A549 (cell line): ENCODE results near the gene OR2M2. TPM values are rescaled to one million over a fixed set of nuclear protein-coding genes. Genes with fewer than 3 reads are reported as not detected.

Experiments used
- ATAC-seq, 2 experiments: fragments of 200-7000 bp in 1 of 2; fragments of >200 bp in 1 of 2; cut with Nextera tagmentation in 1 of 2; cut with Tn5 transposase in 1 of 2; 3 replicates each; pipeline versions ENCODE4 v1.8.0 to v1.9.1; 2018 to 2020; ENCODE audit warnings: mild to moderate bottlenecking in 1 of 2, moderate library complexity in 1 of 2
- CTCF ChIA-PET: fragments of 300-600 bp; sonication (Branson Sonifier 250); formaldehyde crosslinking; extraction: SDS; loops from one replicate; lab custom pipeline; 2021; ENCODE audit warnings: antibody characterized with exemption, inconsistent platforms; lab: Yijun Ruan, JAX
- POLR2A ChIA-PET: fragments of 350-600 bp; formaldehyde crosslinking; extraction: SDS; loops from one replicate; lab custom pipeline; 2021; ENCODE audit warnings: antibody characterized with exemption, inconsistent platforms; lab: Yijun Ruan, JAX
- DNase-seq, 2 experiments: peaks; one replicate each; pipeline versions ENCODE4 v3.0.0 to v3.0.0-alpha.2; 2011 to 2016; ENCODE audit warnings: low read depth in 1 of 2, low spot score in 1 of 2
- FAIRE-seq: peaks from 2 replicates; lab custom pipeline; 2011; peaks lifted over from hg19 to GRCh38; lab: Jason Lieb, UNC
- H3K27ac ChIP-seq, 2 experiments: fragments of >200 bp; sonication (Bioruptor Twin); formaldehyde crosslinking; 3 replicates each; pipeline ENCODE4 v1.5.1; 2016 to 2017
- H3K4me1 ChIP-seq: fragments of >200 bp; sonication (Bioruptor Twin); formaldehyde crosslinking; 3 replicates; pipeline ENCODE4 v1.6.1; 2016
- H3K4me2 ChIP-seq: fragments of >200 bp; sonication (Bioruptor Twin); formaldehyde crosslinking; 3 replicates; pipeline ENCODE4 v1.6.1; 2016
- H3K4me3 ChIP-seq: fragments of >200 bp; sonication (Bioruptor Twin); formaldehyde crosslinking; 3 replicates; pipeline ENCODE4 v1.5.1; 2016
- H3K9me3 ChIP-seq: fragments of >200 bp; sonication (Bioruptor Twin); formaldehyde crosslinking; 3 replicates; pipeline ENCODE4 v1.6.1; 2016
- BCL3 ChIP-seq: fragments of >200 bp; sonication (Bioruptor Twin); formaldehyde crosslinking; IDR thresholded peaks from 3 replicates; pipeline ENCODE4 v1.6.1; 2016
- BHLHE40 ChIP-seq: IDR thresholded peaks from 2 replicates; pipeline ENCODE4 v1.6.1; 2012; ENCODE audit warnings: low read depth, low read length, inconsistent platforms
- CBX8 ChIP-seq: fragments of 200-600 bp; sonication (generic); IDR thresholded peaks from 2 replicates; pipeline ENCODE4 v1.6.1; 2016
- EHMT2 ChIP-seq: fragments of 200-600 bp; sonication (generic); IDR thresholded peaks from 2 replicates; pipeline ENCODE4 v1.6.1; 2016; ENCODE audit warnings: antibody characterized with exemption, low read depth, mild to moderate bottlenecking, moderate library complexity
- FOSB ChIP-seq: fragments of 250-450 bp; sonication (Bioruptor Pico); IDR thresholded peaks from 2 replicates; pipeline ENCODE4 v1.5.0; 2020; ENCODE audit warnings: mild to moderate bottlenecking, moderate library complexity
- FOSL2 ChIP-seq, 2 experiments: fragments of 450-650 bp in 1 of 2; fragments of >200 bp in 1 of 2; sonication (Bioruptor Twin) in 1 of 2; formaldehyde crosslinking; IDR thresholded peaks; 2 replicates each; pipeline versions ENCODE4 v1.5.0 to v1.6.1; 2016 to 2020; ENCODE audit warnings: mild to moderate bottlenecking in 1 of 2, moderate library complexity in 1 of 2
- FOXS1 ChIP-seq: fragments of 250-450 bp; sonication (Bioruptor Pico); IDR thresholded peaks from 2 replicates; pipeline ENCODE4 v1.5.0; 2020; ENCODE audit warnings: mild to moderate bottlenecking, moderate library complexity
- HES2 ChIP-seq: fragments of >200 bp; sonication (Bioruptor Twin); formaldehyde crosslinking; IDR thresholded peaks from 2 replicates; pipeline ENCODE4 v1.6.1; 2016
- HEYL ChIP-seq: fragments of 250-450 bp; sonication (Bioruptor Pico); IDR thresholded peaks from 2 replicates; pipeline ENCODE4 v1.8.0; 2021; ENCODE audit warnings: mild to moderate bottlenecking, moderate library complexity
- HMGXB4 ChIP-seq: fragments of 250-450 bp; sonication (Bioruptor Pico); IDR thresholded peaks from 2 replicates; pipeline ENCODE4 v1.5.0; 2021; ENCODE audit warnings: mild to moderate bottlenecking, moderate library complexity, borderline replicate concordance
- HOXA7 ChIP-seq: fragments of 250-450 bp; sonication (Bioruptor Pico); IDR thresholded peaks from 2 replicates; pipeline ENCODE4 v1.5.0; 2020; ENCODE audit warnings: mild to moderate bottlenecking, moderate library complexity
- HOXB13 ChIP-seq: fragments of 250-450 bp; sonication (Bioruptor Pico); IDR thresholded peaks from 2 replicates; pipeline ENCODE4 v1.5.0; 2020; ENCODE audit warnings: low read depth, mild to moderate bottlenecking, moderate library complexity
- HOXB5 ChIP-seq: fragments of 250-450 bp; sonication (Bioruptor Pico); IDR thresholded peaks from 2 replicates; pipeline ENCODE4 v1.5.0; 2020; ENCODE audit warnings: mild to moderate bottlenecking, moderate library complexity
- JUN ChIP-seq, 2 experiments: fragments of >200 bp; sonication (Bioruptor Twin); formaldehyde crosslinking; IDR thresholded peaks; 2 replicates in 1 of 2; 3 replicates in 1 of 2; pipeline ENCODE4 v1.6.1; 2016 to 2017
- NR3C1 ChIP-seq: fragments of >200 bp; sonication (Bioruptor Twin); formaldehyde crosslinking; IDR thresholded peaks from 3 replicates; pipeline ENCODE4 v1.6.1; 2017
- PHF8 ChIP-seq: fragments of 200-600 bp; sonication (generic); IDR thresholded peaks from 2 replicates; pipeline ENCODE4 v1.6.1; 2016; ENCODE audit warnings: low read depth, mild to moderate bottlenecking, antibody characterized with exemption, moderate library complexity, borderline replicate concordance
- POLR2AphosphoS2 ChIP-seq: conservative IDR thresholded peaks from 2 replicates; pipeline ENCODE4 v1.6.1; 2012; ENCODE audit warnings: low read length, improper control_type of control experiment, inconsistent platforms
- RARB ChIP-seq: fragments of 250-450 bp; sonication (Bioruptor Pico); IDR thresholded peaks from 2 replicates; pipeline ENCODE4 v1.8.0; 2021; ENCODE audit warnings: mild to moderate bottlenecking, moderate library complexity
- RCOR1 ChIP-seq: fragments of 150-350 bp; IDR thresholded peaks from 2 replicates; pipeline ENCODE4 v1.6.1; 2014; ENCODE audit warnings: antibody characterized with exemption, low read length, low read depth
- RFX5 ChIP-seq: fragments of 450-650 bp; IDR thresholded peaks from 2 replicates; pipeline ENCODE4 v1.7.1; 2014; ENCODE audit warnings: antibody characterized with exemption, mild to moderate bottlenecking, moderate library complexity
- TFCP2L1 ChIP-seq: fragments of 250-450 bp; sonication (Bioruptor Pico); IDR thresholded peaks from 2 replicates; pipeline ENCODE4 v1.5.0; 2021; ENCODE audit warnings: mild to moderate bottlenecking
- TP53 ChIP-seq: fragments of 250-450 bp; sonication (Bioruptor Pico); IDR thresholded peaks from 2 replicates; pipeline ENCODE4 v1.5.0; 2021; ENCODE audit warnings: mild to moderate bottlenecking, moderate library complexity
- ZC3H11A ChIP-seq: fragments of 450-650 bp; IDR thresholded peaks from 2 replicates; pipeline ENCODE4 v1.6.1; 2014; ENCODE audit warnings: antibody characterized with exemption, mild to moderate bottlenecking
- WGBS: methylation state at CpG from one replicate; pipeline ENCODE4 v1.1.6; 2017; ENCODE audit errors: missing lambda C conversion rate; 5-methylcytosine and 5-hydroxymethylcytosine counted together
- polyA plus RNA-seq, 4 experiments: library from polyadenylated mRNA; depleted of rRNA in 3 of 4; stranded (reverse); fragments of >200 nt; fragmentation: RNase III in 1 of 4; extraction: RNeasy Plus Mini Kit Qiagen cat#74134 plus additional on column Dnase treatment in 1 of 4; gene quantifications; 2 replicates in 3 of 4; 3 replicates in 1 of 4; pipeline ENCODE4 v1.2.3, GENCODE V29; 2011 to 2017
- TF ChIP-seq, protein P1 (sequence below): IDR thresholded peaks from 2 replicates; pipeline ENCODE4 v1.6.1; 2012; ENCODE audit warnings: low read depth, borderline replicate concordance

Gene OR2M2
- polyA plus RNA-seq, 2 of the 4 experiments (the other 2 are of a cell fraction): not detected

DNA sequence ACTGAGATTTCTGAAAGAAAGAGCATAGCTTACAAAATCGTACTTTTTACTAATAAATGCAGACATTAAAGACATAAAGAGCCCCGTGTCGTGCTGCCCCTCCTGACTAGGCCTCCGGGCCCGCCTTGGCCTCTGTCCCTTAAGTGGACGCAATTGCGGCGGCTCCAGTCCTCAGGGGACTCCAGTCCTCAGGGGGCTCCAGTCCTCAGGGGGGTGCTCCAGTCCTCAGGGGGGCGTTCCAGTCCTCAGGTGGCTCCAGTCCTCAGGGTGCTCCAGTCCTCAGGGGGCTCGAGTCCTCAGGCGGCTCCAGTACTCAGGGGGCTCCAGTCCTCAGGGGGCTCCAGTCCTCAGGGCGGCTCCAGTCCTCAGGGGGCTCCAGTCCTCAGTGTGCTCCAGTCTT is 10.6 kb upstream of the OR2M2 start:
- Histone ChIP-seq H3K27ac (no peak overlapping the region), H3K4me3 (no peak overlapping the region), H3K4me2 (no peak overlapping the region), H3K4me1 (no peaks in the 10 kb centered on the region), H3K9me3 (peaks cover 4% of the 10 kb centered on the region; the same call in 1 of the 3 replicates)
- DNase-seq (no peak), ATAC-seq (no peak), FAIRE-seq (no peak)
- POLR2A ChIA-PET: no interaction called here
- TF ChIP-seq TP53 (CRISPR knock-in tag): no peak
- no peak for TF ChIP-seq FOXS1 (CRISPR knock-in tag)
- TF ChIP-seq HOXB5 (CRISPR knock-in tag): no peak
- no peak for TF ChIP-seq FOSB (CRISPR knock-in tag)
- TF ChIP-seq RCOR1: no peak
- TF ChIP-seq HMGXB4 (CRISPR knock-in tag): no peak
- no peak for TF ChIP-seq HOXB13
- TF ChIP-seq FOSL2 (IDR thresholded peaks at IDR 0.05): no peak
- no peak for TF ChIP-seq FOSL2 (CRISPR knock-in tag; IDR thresholded peaks at IDR 0.05)
- TF ChIP-seq JUN (IDR thresholded peaks at IDR 0.05): no peak
- no peak for TF ChIP-seq ZC3H11A
- no peak for TF ChIP-seq EHMT2
- no peak for TF ChIP-seq TFCP2L1 (CRISPR knock-in tag)
- CTCF ChIA-PET: no interaction called here
- 40% methylated on average over 9 of the region's 12 CpGs for WGBS

DNA sequence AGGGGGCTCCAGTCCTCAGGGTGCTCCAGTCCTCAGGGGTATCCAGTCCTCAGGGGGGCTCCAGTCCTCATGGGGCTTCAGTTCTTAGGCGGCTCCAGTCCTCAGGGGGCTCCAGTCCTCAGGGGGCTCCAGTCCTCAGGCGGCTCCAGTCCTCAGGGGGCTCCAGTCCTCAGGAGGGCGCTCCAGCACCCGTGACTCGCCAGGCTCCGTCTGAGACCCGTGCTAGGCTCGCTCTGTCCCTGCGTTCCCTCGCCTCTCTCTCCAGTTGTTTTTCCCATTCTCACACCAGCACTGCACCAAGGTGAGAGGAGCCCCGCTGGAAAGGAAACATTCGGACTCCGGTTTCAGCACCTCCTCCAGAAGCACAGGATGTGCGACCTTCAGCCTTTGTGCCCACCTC is 9.4 kb upstream of the OR2M2 start:
- no peak for TF ChIP-seq BCL3
- TF ChIP-seq RARB: no peak
- TF ChIP-seq, protein P1, sequence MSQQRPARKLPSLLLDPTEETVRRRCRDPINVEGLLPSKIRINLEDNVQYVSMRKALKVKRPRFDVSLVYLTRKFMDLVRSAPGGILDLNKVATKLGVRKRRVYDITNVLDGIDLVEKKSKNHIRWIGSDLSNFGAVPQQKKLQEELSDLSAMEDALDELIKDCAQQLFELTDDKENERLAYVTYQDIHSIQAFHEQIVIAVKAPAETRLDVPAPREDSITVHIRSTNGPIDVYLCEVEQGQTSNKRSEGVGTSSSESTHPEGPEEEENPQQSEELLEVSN: no peak
- no peak for TF ChIP-seq FOSL2 (IDR thresholded peaks at IDR 0.05)
- no peak for TF ChIP-seq FOSL2 (CRISPR knock-in tag; IDR thresholded peaks at IDR 0.05)
- no peak for TF ChIP-seq BHLHE40
- TF ChIP-seq FOXS1 (CRISPR knock-in tag): no peak
- TF ChIP-seq NR3C1: no peak
- TF ChIP-seq RFX5: no peak
- no peak for TF ChIP-seq CBX8
- no peak for TF ChIP-seq PHF8
- no peak for TF ChIP-seq POLR2AphosphoS2
- TF ChIP-seq HEYL (CRISPR knock-in tag): no peak
- no peak for TF ChIP-seq HES2
- TF ChIP-seq JUN (IDR thresholded peaks at IDR 0.05): no peak
- TF ChIP-seq HOXA7 (CRISPR knock-in tag): no peak
- TF ChIP-seq RCOR1: no peak
- no peak overlapping the region for H3K27ac ChIP-seq
- H3K4me3 ChIP-seq: no peak overlapping the region
- no peak overlapping the region for H3K4me2 ChIP-seq
- ChIA-PET CTCF (no interaction called here), POLR2A (no interaction called here)
- no peak for FAIRE-seq
- no peak for DNase-seq
- ATAC-seq: no peak
- H3K4me1 ChIP-seq: no peaks in the 10 kb centered on the region
- no peaks in the 10 kb centered on the region; the same call in 2 of the 3 replicates for H3K9me3 ChIP-seq
- WGBS: 33% methylated on average over 13 of the region's 14 CpGs
